DND-41 (cell line): Measurements from ENCODE around the gene RGS7.

Experiments
- CTCF ChIP-seq: IDR thresholded peaks from 2 replicates; pipeline ENCODE4 v1.5.1; 2012; ENCODE audit warnings: borderline replicate concordance, low read length, moderate library complexity, mild to moderate bottlenecking; ENCODE audit not compliant: poor library complexity, severe bottlenecking; ENCODE audit errors: extremely low read depth
- EZH2 ChIP-seq: IDR thresholded peaks from 3 replicates; pipeline ENCODE4 v1.6.1; 2012; ENCODE audit warnings: borderline replicate concordance, low read depth, mild to moderate bottlenecking, moderate library complexity, low read length, inconsistent platforms; ENCODE audit not compliant: severe bottlenecking

GRCh38 chr1:240976685-240977084, 380.3 kb downstream of the RGS7 start:
- TF ChIP-seq CTCF (no peak), EZH2 (no peak)
